Tibial nerve (tissue), 4 donors: ENCODE data around the gene FAM241A. TPM values are rescaled to one million over a fixed set of nuclear protein-coding genes. Genes with fewer than 3 reads are reported as not detected.
"Not testable (repeated sequence)": the region's sequence is repeated elsewhere in the genome, so short reads cannot be mapped to it uniquely, and the experiment has no call there.

Experiments
- DNase-seq, 2 donors: peaks; one replicate each; pipeline ENCODE4 v3.0.0-alpha.2; 2019; ENCODE audit warnings: low spot score in 2 of 2
- H3K27ac ChIP-seq, 4 donors: fragments of 200-600 bp; sonication (generic) in 3 of 4; one replicate each; pipeline ENCODE4 v1.5.1; 2017 to 2019; ENCODE audit warnings: mild to moderate bottlenecking in 1 of 4
- H3K27me3 ChIP-seq, 2 donors: fragments of 200-600 bp; sonication (generic) in 1 of 2; one replicate each; pipeline versions ENCODE4 v1.5.1 to v1.6.0; 2017 to 2019
- H3K36me3 ChIP-seq, 3 donors: fragments of 200-600 bp; sonication (generic); one replicate each; pipeline ENCODE4 v1.5.1; 2018 to 2019
- H3K4me1 ChIP-seq, 4 donors: fragments of 200-600 bp; sonication (generic) in 3 of 4; one replicate each; pipeline ENCODE4 v1.5.1; 2017 to 2019
- H3K4me3 ChIP-seq, 4 donors: fragments of 200-600 bp; sonication (generic) in 3 of 4; one replicate each; pipeline ENCODE4 v1.5.1; 2017 to 2019; ENCODE audit warnings: mild to moderate bottlenecking in 1 of 4, moderate library complexity in 1 of 4
- H3K9me3 ChIP-seq, 4 donors: fragments of 200-600 bp; sonication (generic) in 3 of 4; one replicate each; pipeline ENCODE4 v1.5.1; 2017 to 2019
- EP300 ChIP-seq, 2 donors: sonication (generic); formaldehyde crosslinking; IDR thresholded peaks; one replicate each; pipeline ENCODE4 v1.6.1; 2017; ENCODE audit warnings: antibody characterized with exemption in 2 of 2, mild to moderate bottlenecking in 1 of 2
- POLR2A ChIP-seq, 2 donors: fragments of 450-650 bp; IDR thresholded peaks; one replicate each; pipeline ENCODE4 v1.6.1; 2017; ENCODE audit warnings: antibody characterized with exemption in 2 of 2, mild to moderate bottlenecking in 2 of 2, moderate library complexity in 2 of 2
- WGBS, 2 donors: methylation state at CpG; one replicate each; pipeline ENCODE4 v1.1.5; 2018; 5-methylcytosine and 5-hydroxymethylcytosine counted together
- total RNA-seq, 4 donors: library from RNA; depleted of rRNA; stranded (reverse); fragments of >200 nt; gene quantifications; one replicate each; pipeline ENCODE4 v1.1.0, GENCODE V29; 2016
- TF ChIP-seq, protein P1 (sequence below), 5 experiments: fragments of 200-600 bp in 3 of 5; fragments of 450-650 bp in 2 of 5; sonication (generic) in 3 of 5; IDR thresholded peaks; one replicate each; pipeline ENCODE4 v1.5.1; 2016 to 2019; ENCODE audit warnings: antibody characterized with exemption in 5 of 5, mild to moderate bottlenecking in 3 of 5, moderate library complexity in 2 of 5

The FAM241A gene
- total RNA-seq, 4 donors from 2014 or later = 2.4 to 4.8 (median 2.9) TPM

DNA sequence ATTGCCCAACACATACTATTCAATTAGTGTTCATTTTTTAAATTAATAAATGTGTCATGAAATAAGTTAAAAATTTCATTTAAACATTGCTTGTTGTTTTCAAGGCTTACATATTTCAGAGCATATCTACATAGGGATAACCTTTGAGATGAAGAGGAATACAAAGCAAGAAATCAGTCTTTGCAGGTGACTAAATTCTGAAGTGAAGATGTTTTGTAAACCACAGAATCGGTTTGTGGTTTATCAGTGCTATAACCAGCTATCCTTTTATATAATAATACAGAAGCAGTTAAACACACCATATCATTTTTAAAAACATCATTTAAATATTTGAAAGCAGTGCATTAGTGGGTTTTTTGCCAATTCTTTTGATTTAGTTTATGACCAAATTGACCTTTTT lies 26.9 kb downstream of the FAM241A start:
- TF ChIP-seq, protein P1, sequence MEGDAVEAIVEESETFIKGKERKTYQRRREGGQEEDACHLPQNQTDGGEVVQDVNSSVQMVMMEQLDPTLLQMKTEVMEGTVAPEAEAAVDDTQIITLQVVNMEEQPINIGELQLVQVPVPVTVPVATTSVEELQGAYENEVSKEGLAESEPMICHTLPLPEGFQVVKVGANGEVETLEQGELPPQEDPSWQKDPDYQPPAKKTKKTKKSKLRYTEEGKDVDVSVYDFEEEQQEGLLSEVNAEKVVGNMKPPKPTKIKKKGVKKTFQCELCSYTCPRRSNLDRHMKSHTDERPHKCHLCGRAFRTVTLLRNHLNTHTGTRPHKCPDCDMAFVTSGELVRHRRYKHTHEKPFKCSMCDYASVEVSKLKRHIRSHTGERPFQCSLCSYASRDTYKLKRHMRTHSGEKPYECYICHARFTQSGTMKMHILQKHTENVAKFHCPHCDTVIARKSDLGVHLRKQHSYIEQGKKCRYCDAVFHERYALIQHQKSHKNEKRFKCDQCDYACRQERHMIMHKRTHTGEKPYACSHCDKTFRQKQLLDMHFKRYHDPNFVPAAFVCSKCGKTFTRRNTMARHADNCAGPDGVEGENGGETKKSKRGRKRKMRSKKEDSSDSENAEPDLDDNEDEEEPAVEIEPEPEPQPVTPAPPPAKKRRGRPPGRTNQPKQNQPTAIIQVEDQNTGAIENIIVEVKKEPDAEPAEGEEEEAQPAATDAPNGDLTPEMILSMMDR (IDR thresholded peaks at IDR 0.05) = no peak
- TF ChIP-seq POLR2A (IDR thresholded peaks at IDR 0.05) = no peak
- TF ChIP-seq EP300 (IDR thresholded peaks at IDR 0.05) = no peak
- H3K27ac ChIP-seq = no peak overlapping the region
- DNase-seq = no peak
- H3K4me1 ChIP-seq = no peaks in the 10 kb centered on the region
- H3K4me3 ChIP-seq = no peak overlapping the region
- H3K27me3 ChIP-seq = no peaks in the 10 kb centered on the region
- H3K36me3 ChIP-seq = no peaks in the 10 kb centered on the region
- H3K9me3 ChIP-seq = no peaks in the 10 kb centered on the region
- 90 to 91% methylated on average over 1 of the region's 1 CpG for WGBS, 2 donors

DNA sequence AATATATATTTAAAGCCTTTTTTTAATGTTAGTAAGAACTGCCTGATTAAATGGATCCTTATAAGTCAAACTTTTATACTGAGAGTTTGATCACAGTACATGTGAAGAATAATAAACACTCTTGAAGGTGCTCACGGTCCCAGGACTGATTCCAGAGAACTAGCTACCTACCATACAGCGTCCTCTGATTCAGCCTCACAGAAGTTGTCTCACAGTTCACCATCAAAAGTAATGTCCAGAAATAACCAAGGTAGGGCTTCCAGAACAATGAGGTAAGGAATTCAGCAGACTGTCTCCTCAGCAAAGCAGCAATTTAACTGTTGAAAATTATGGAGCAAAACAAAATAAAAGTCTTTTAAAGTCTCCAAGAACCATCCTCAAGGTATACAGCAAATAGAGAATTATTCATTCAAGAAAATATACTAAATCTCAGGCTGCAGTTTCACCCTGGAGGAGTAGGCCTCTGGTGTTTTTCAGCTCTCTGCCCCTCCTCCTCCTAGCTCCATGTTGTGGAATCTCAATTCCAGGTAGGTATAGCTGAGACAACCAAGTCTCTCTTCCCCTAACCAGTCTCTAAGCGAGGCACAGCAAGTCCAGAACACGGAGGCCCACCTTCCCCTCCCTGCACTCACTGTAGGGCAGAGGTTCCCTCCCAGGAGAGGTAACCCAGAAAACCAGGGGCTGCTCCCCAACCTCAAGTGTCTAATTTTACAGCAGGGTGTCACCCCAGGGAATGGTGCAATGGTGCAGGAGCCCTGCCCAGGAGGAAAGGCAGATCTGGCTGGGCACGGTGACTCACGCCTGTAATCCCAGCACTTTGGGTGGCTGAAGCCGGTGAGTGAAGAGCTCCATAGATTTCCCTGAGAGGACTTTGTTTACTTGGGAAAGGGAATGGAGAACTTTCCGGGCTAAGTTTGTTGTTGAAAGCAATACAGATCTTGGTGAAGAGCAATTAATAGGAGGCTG lies 28.6 kb downstream of the FAM241A start:
- Histone ChIP-seq H3K27me3 (no peaks in the 10 kb centered on the region), H3K9me3 (peaks cover 0 to 2% (median 0%) of the 10 kb centered on the region in 4 donors), H3K4me1 (no peaks in the 10 kb centered on the region), H3K27ac (no peak overlapping the region), H3K36me3 (no peaks in the 10 kb centered on the region), H3K4me3 (no peak overlapping the region)
- DNase-seq = no peak
- no peak for TF ChIP-seq EP300 (IDR thresholded peaks at IDR 0.05)
- TF ChIP-seq, protein P1 (IDR thresholded peaks at IDR 0.05) = no peak
- 92 to 93% methylated on average over 8 of the region's 8 CpGs for WGBS, 2 donors

DNA sequence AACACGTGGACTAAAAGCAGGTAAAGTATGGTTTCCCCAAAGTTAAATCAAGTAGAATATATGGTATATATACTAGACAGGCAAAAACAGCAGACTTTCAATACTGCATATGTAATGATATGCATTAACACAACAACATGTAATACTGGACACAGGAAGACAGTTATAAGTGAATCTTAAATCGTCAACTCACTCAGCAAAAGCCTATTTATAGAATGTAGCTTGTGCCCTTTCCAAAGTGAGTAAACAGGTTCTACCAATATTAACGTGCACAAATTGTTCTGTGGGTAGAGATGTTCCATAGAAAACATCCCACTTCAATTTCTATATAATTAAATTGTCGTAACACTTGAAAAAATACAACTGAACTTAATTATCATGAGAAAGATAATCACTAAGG lies 30.6 kb downstream of the FAM241A start:
- WGBS, 2 donors = 84 to 85% methylated on average over 4 of the region's 4 CpGs
- no peaks in the 10 kb centered on the region for H3K36me3 ChIP-seq
- no peak overlapping the region for H3K4me3 ChIP-seq
- no peak for DNase-seq
- no peaks in the 10 kb centered on the region for H3K27me3 ChIP-seq
- no peaks in the 10 kb centered on the region for H3K4me1 ChIP-seq
- H3K27ac ChIP-seq = no peak overlapping the region
- TF ChIP-seq POLR2A (IDR thresholded peaks at IDR 0.05) (no peak), EP300 (IDR thresholded peaks at IDR 0.05) (no peak)
- TF ChIP-seq, protein P1 (IDR thresholded peaks at IDR 0.05) = no peak
- H3K9me3 ChIP-seq = peaks cover 0 to 3% (median 0%) of the 10 kb centered on the region in 4 donors

DNA sequence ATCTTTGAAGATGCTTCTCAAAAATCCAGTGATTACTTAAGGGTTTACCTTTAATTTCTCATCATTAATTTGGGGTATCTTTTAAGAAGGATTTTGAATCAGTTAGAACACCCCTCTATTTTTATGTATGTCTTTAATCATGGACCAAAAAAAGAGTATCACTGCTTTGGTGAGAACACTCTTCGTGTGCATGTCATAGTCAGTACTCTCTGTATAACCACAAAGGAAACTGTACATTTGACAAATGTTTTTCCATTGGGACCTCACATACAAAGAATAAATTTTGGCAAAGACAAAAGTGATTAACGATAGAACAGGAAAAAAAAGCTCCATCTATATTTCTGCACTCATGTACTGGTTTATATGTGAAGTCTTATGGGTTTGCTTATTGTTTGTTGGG lies 31.3 kb downstream of the FAM241A start:
- 64 to 67% methylated on average over 2 of the region's 2 CpGs for WGBS, 2 donors
- no peak overlapping the region for H3K27ac ChIP-seq
- TF ChIP-seq, protein P1 (IDR thresholded peaks at IDR 0.05) = no peak
- TF ChIP-seq POLR2A (IDR thresholded peaks at IDR 0.05) (no peak), EP300 (IDR thresholded peaks at IDR 0.05) (no peak)
- peaks cover 0 to 3% (median 0%) of the 10 kb centered on the region in 4 donors for H3K9me3 ChIP-seq
- H3K4me3 ChIP-seq = no peak overlapping the region
- H3K36me3 ChIP-seq = no peaks in the 10 kb centered on the region
- no peaks in the 10 kb centered on the region for H3K27me3 ChIP-seq
- DNase-seq = no peak
- no peaks in the 10 kb centered on the region for H3K4me1 ChIP-seq

DNA sequence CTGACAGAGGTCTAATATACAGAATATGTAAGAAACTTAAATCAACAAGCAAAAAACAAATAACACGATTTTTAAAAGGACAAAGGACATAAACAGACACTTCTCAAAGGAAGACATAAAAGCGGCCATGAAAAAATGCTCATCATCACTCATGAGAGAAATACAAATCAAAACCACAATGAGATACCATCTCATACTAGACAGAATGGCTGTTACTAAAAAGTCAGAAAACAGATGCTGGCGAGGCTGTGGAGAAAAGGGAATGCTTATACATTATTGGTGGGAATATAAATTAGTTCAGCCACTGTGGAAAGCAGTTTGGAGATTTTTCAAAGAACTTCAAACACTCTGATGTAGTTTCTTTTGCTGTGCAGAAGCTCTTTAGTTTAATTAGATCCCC lies 33.5 kb downstream of the FAM241A start:
- not testable (repeated sequence) for H3K4me1 ChIP-seq, H3K27ac ChIP-seq, H3K4me3 ChIP-seq, DNase-seq, H3K9me3 ChIP-seq, H3K27me3 ChIP-seq, H3K36me3 ChIP-seq
- WGBS, 2 donors = 86 to 94% methylated on average over 3 of the region's 3 CpGs
